HCT116 (cell line): ENCODE data around the gene TP53TG5. TPM values are rescaled to one million over a fixed set of nuclear protein-coding genes. Genes with fewer than 3 reads are reported as not detected.
A peak's percentile ranks its signal among the peaks of the same experiment; 100 is the strongest.

Experiments used
- ATAC-seq: fragments of 200-7000 bp; cut with Tn5 transposase; 2 replicates; pipeline ENCODE4 v1.9.1; 2020; ENCODE audit warnings: mild to moderate bottlenecking, moderate library complexity
- BruUV-seq: library from RNA; stranded (reverse); fragments of 400-500 nt; replicated peaks from 2 replicates; lab custom pipeline; 2021; lab: Mats Ljungman, UMichigan
- CTCF ChIA-PET: fragments of 300-600 bp; sonication (Branson Sonifier 250); formaldehyde crosslinking; loops from one replicate; lab custom pipeline; 2021; ENCODE audit warnings: antibody characterized with exemption; lab: Charles Lee
- POLR2A ChIA-PET: fragments of 300-600, 350-600 bp; sonication (Branson Sonifier 250); formaldehyde crosslinking; loops from one replicate; lab custom pipeline; 2021; ENCODE audit warnings: antibody characterized with exemption; lab: Charles Lee
- RAD21 ChIA-PET, 2 experiments: fragments of 300-600 bp; sonication (Branson Sonifier 250); formaldehyde crosslinking; loops; one replicate each; lab custom pipeline; 2023; ENCODE audit warnings: low total read pairs in 2 of 2; ENCODE audit not compliant: uncharacterized antibody in 2 of 2, unreplicated experiment in 2 of 2, low non-redundant PET in 1 of 2; lab: Charles Lee
- DNase-seq: peaks from one replicate; pipeline ENCODE4 v3.0.0-alpha.2; 2010; ENCODE audit warnings: low read depth, low spot score
- H2AFZ ChIP-seq: fragments of 200-600 bp; shearing (Covaris generic), sonication (generic); 2 replicates; pipeline ENCODE4 v1.6.1; 2017; ENCODE audit warnings: low read depth, mixed run types, mixed read lengths, antibody characterized with exemption, low read length; ENCODE audit not compliant: poor library complexity, severe bottlenecking
- H3K27ac ChIP-seq: 2 replicates; pipeline ENCODE4 v1.5.1; 2012; ENCODE audit warnings: low read depth, low read length
- H3K27me3 ChIP-seq: fragments of 200-600 bp; sonication (generic); 2 replicates; pipeline ENCODE4 v1.6.1; 2016; ENCODE audit warnings: mixed run types, low read length, mixed read lengths; ENCODE audit not compliant: insufficient read depth
- H3K36me3 ChIP-seq, 2 experiments: fragments of 200-500 bp in 1 of 2; fragments of 200-600 bp in 1 of 2; sonication (Bioruptor generic) in 1 of 2; sonication (generic) in 1 of 2; 2 replicates each; pipeline versions ENCODE4 v1.5.1 to v1.6.1; 2014 to 2016; ENCODE audit warnings: low read length in 2 of 2, inconsistent platforms in 1 of 2, mixed read lengths in 1 of 2, mixed run types in 1 of 2; ENCODE audit not compliant: insufficient read depth in 2 of 2, control insufficient read depth in 1 of 2
- H3K4me1 ChIP-seq, 2 experiments: fragments of 200-600 bp in 1 of 2; sonication (generic) in 1 of 2; 2 replicates each; pipeline versions ENCODE4 v1.5.1 to v1.6.1; 2012 to 2017; ENCODE audit warnings: low read length in 2 of 2, inconsistent platforms in 1 of 2, mild to moderate bottlenecking in 1 of 2, mixed read lengths in 1 of 2, mixed run types in 1 of 2, moderate library complexity in 1 of 2; ENCODE audit not compliant: insufficient read depth in 2 of 2, control insufficient read depth in 1 of 2
- H3K4me2 ChIP-seq: fragments of 200-600 bp; sonication (generic); 2 replicates; pipeline ENCODE4 v1.6.1; 2017; ENCODE audit warnings: mixed run types, low read length, mixed read lengths
- H3K4me3 ChIP-seq, 2 experiments: fragments of 200-600 bp in 1 of 2; sonication (generic) in 1 of 2; replicated peaks in 1 of 2; 2 replicates each; pipeline ENCODE4 v1.5.1; 2011 to 2016; ENCODE audit warnings: low read length in 2 of 2, control low read depth in 1 of 2, low read depth in 1 of 2, mild to moderate bottlenecking in 1 of 2, mixed read lengths in 1 of 2, mixed run types in 1 of 2
- H3K79me2 ChIP-seq: fragments of 200-600 bp; sonication (generic); 2 replicates; pipeline ENCODE4 v1.6.1; 2017; ENCODE audit warnings: mild to moderate bottlenecking, mixed run types, low read length, moderate library complexity, mixed read lengths; ENCODE audit not compliant: insufficient read depth
- H3K9ac ChIP-seq: fragments of 200-600 bp; sonication (generic); 2 replicates; pipeline ENCODE4 v1.6.1; 2016; ENCODE audit warnings: low read length, mixed read lengths
- H3K9me2 ChIP-seq: fragments of 200-600 bp; sonication (generic), shearing (Covaris generic); 2 replicates; pipeline ENCODE4 v1.6.1; 2017; ENCODE audit warnings: mixed run types, mild to moderate bottlenecking, moderate library complexity; ENCODE audit not compliant: insufficient read depth
- H3K9me3 ChIP-seq, 2 experiments: fragments of 200-500 bp in 1 of 2; fragments of 200-600 bp in 1 of 2; sonication (Bioruptor generic) in 1 of 2; sonication (generic) in 1 of 2; 2 replicates each; pipeline ENCODE4 v1.6.1; 2014 to 2017; ENCODE audit warnings: low read length in 2 of 2, mixed read lengths in 2 of 2, inconsistent platforms in 1 of 2, low read depth in 1 of 2, mild to moderate bottlenecking in 1 of 2, mixed run types in 1 of 2, moderate library complexity in 1 of 2; ENCODE audit not compliant: control insufficient read depth in 1 of 2, insufficient read depth in 1 of 2
- H4K20me1 ChIP-seq: fragments of 200-600 bp; sonication (generic), shearing (Covaris generic); 2 replicates; pipeline ENCODE4 v1.6.1; 2017; ENCODE audit warnings: mixed run types, mild to moderate bottlenecking, moderate library complexity; ENCODE audit not compliant: insufficient read depth
- POLR2A ChIP-seq: IDR thresholded peaks from 2 replicates; pipeline ENCODE4 v1.7.0; 2011; ENCODE audit warnings: borderline replicate concordance; ENCODE audit not compliant: insufficient read depth, insufficient read length; ENCODE audit errors: extremely low read depth
- POLR2AphosphoS5 ChIP-seq: IDR thresholded peaks from 2 replicates; pipeline ENCODE4 v1.6.1; 2011; ENCODE audit warnings: mild to moderate bottlenecking, low read depth, low read length, moderate library complexity
- SRF ChIP-seq: IDR thresholded peaks from 2 replicates; pipeline ENCODE4 v1.6.1; 2012; ENCODE audit warnings: low read depth
- TCF7L2 ChIP-seq: IDR thresholded peaks from 2 replicates; pipeline ENCODE4 v1.7.0; 2011; ENCODE audit warnings: borderline replicate concordance, inconsistent platforms; ENCODE audit not compliant: insufficient read depth, insufficient read length; ENCODE audit errors: extremely low read depth
- ZBTB33 ChIP-seq: IDR thresholded peaks from 2 replicates; pipeline ENCODE4 v1.6.1; 2011; ENCODE audit warnings: mild to moderate bottlenecking, low read length, moderate library complexity; ENCODE audit not compliant: insufficient replicate concordance; ENCODE audit errors: extremely low read depth
- ZFX ChIP-seq: fragments of 450-650 bp; IDR thresholded peaks from 2 replicates; pipeline ENCODE4 v1.6.1; 2017
- intact Hi-C: fragments of 100-400 bp; cut with micrococcal nuclease; formaldehyde crosslinking; loops from 2 replicates; pipeline ENCODE4 v1.10.0; 2022
- total RNA-seq: library from RNA; stranded (reverse); gene quantifications from one replicate; pipeline ENCODE4 v1.2.1, GENCODE V29; 2021; ENCODE audit not compliant: unreplicated experiment

Gene TP53TG5
- total RNA-seq, 1 experiment from 2014 or later: 0.76 TPM

DNA sequence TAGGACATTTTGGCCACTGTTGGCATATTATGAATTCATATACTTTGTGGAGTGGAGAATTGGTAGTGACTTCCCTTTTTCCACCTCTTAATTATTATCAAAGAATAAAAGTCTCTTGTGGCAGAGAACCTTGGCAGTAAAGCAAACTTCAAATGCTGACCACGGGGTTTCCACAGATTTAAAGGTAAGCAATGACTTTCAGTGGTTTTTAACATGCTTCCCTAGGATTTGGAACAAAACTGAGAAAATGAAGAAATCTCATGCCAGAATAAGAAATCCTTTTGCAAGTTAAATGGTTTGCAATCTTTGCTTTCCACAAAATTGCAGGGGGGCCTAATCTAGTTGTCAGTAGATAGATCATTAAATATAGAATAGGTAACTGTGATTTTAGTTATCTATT is 27.9 kb downstream of the TP53TG5 start:
- Histone ChIP-seq H3K4me1 (peaks cover 36 to 51% of the 10 kb centered on the region in 2 experiments), H3K79me2 (peaks cover 29% of the 10 kb centered on the region), H2AFZ (no peak overlapping the region), H3K9ac (no peak overlapping the region), H3K27ac (no peak overlapping the region), H3K4me3 (no peak overlapping the region), H3K4me2 (no peak overlapping the region), H3K9me3 (no peaks in the 10 kb centered on the region), H3K27me3 (no peaks in the 10 kb centered on the region), H3K9me2 (no peaks in the 10 kb centered on the region), H4K20me1 (no peaks in the 10 kb centered on the region), H3K36me3 (no peaks in the 10 kb centered on the region)
- DNase-seq (no peak), ATAC-seq (no peak)
- no TSS peak for BruUV-seq
- RAD21 ChIA-PET: no interaction called here
- no peak for TF ChIP-seq ZBTB33
- CTCF ChIA-PET: interaction anchor here (1.5 kb wide), 1 partner anchor 10 kb away, joined by 3 read pairs; no protein-coding TSS in a partner anchor
- POLR2A ChIA-PET: interaction anchor here (1.3 kb wide), 1 partner anchor 13 kb away, joined by 4 read pairs; the partner anchor contains the start of gene SYS1
- intact Hi-C loops: no loop called here

DNA sequence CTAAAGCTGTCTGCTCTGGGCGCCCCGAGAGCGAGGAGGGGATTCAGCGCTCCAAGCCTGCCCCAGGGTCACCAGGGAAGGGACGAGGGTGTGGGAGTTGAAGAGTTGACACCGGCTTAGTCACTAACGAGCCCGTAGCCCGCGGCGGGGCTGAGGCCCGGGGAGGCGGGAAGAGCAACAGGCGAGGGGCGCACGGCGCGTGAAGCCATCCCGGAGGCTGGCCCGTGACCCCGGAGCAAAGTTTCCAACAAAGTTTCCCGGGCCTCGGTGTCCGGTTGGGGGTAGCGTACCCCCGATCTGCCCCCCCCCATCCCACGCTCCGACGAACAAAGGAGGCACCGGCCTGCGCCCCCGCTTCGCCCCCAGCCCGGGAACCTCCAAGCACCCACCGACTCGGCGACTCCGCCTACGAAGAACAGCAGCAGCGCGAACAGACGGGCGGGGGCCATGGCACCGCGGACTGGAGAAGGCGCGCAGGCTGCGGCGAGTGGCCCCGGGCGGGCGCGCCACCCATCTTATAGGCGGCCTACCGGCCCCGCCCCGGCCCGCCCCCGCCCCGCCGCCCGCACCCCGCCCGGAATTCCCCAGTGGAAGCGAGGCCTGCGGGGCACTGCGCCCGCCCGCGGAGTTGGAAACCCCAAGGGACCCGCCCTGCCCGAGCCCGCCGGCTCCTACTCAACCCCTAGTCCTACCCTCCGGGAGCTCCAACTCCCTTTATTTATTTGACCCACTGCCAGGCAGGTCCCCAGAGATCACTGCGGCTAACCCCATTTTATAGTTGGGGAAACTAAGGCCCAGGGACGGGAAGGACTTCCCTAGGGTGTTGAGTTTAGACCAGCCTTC is 30.0 kb downstream of the TP53TG5 start, which contains the start of gene SDC4:
TSS of gene SDC4 (minus strand) at position 489 of the 843 bp plus-strand sequence. CDS start at position 449, 40 bp downstream.
- no peaks in the 10 kb centered on the region for H3K27me3 ChIP-seq
- TF ChIP-seq SRF: no peak
- TF ChIP-seq TCF7L2: no peak
- TF ChIP-seq POLR2AphosphoS5: peak; percentile 99
- peak; percentile 90 for TF ChIP-seq POLR2A
- peak; percentile 54 for TF ChIP-seq ZFX
- TF ChIP-seq, all 23 proteins: peak for 3
- peak within 1 kb of the TSS; percentile 91 for H3K4me2 ChIP-seq
- H4K20me1 ChIP-seq: no peaks in the 10 kb centered on the region
- ChIA-PET POLR2A (interaction anchor here (0.6 to 4.7 kb wide), 11 partner anchors 11 to 550 kb away, joined by 3 to 55 read pairs (median 5); partner anchors contain the start of genes PIGT and SYS1), RAD21 (interaction anchor here in 1 of 2 experiments (1.2 kb wide), 1 partner anchor 13 kb away, joined by 3 read pairs; no protein-coding TSS in a partner anchor), CTCF (interaction anchor here (1.8 kb wide), 1 partner anchor 15 kb away, joined by 7 read pairs; the partner anchor contains the start of gene SYS1)
- BruUV-seq: no TSS peak
- peak within 1 kb of the TSS; percentile 85 for H2AFZ ChIP-seq
- peak within 1 kb of the TSS; percentile 82 to 84 for H3K4me3 ChIP-seq
- peaks cover 47 to 54% of the 10 kb centered on the region in 2 experiments for H3K4me1 ChIP-seq
- no peaks in the 10 kb centered on the region; a peak in 1 of 4 replicates for H3K36me3 ChIP-seq
- peak within 1 kb of the TSS; percentile 80 for H3K9ac ChIP-seq
- DNase-seq (no peak), ATAC-seq (peak; percentile 71)
- no peaks in the 10 kb centered on the region for H3K9me3 ChIP-seq
- intact Hi-C loops: no loop called here
- H3K27ac ChIP-seq: peak within 1 kb of the TSS; percentile 82
- H3K9me2 ChIP-seq: no peaks in the 10 kb centered on the region
- H3K79me2 ChIP-seq: peaks cover 50% of the 10 kb centered on the region
